ENCODE results near the gene MDH1.
"Not testable (repeated sequence)": the region's sequence is repeated elsewhere in the genome, so short reads cannot be mapped to it uniquely, and the experiment has no call there.

The MDH1 gene

DNA sequence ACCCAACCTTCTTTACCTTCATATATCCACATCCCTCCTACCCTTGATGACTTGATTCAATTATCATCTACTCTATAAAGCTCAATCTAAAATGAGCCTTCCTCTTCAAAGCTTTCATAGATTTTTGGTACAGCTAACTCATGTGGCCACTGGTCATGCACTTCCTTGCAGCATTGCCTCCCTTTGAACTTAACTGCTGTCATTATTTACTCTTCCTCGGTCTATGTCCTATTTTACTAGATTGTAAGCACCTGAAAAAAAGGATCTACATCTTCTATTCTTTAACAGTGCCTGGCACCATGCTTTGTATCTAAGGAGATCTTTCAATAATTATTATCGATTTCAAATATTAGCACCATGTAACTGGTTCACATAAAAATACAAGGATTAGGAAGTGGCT lies 30.6 kb downstream of the MDH1 start:
- TF ChIP-seq, protein P1, sequence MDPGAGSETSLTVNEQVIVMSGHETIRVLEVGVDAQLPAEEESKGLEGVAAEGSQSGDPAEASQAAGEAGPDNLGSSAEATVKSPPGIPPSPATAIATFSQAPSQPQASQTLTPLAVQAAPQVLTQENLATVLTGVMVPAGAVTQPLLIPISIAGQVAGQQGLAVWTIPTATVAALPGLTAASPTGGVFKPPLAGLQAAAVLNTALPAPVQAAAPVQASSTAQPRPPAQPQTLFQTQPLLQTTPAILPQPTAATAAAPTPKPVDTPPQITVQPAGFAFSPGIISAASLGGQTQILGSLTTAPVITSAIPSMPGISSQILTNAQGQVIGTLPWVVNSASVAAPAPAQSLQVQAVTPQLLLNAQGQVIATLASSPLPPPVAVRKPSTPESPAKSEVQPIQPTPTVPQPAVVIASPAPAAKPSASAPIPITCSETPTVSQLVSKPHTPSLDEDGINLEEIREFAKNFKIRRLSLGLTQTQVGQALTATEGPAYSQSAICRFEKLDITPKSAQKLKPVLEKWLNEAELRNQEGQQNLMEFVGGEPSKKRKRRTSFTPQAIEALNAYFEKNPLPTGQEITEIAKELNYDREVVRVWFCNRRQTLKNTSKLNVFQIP (CRISPR knock-in tag; IDR thresholded peaks at IDR 0.05; ENCODE audit: borderline replicate concordance, low read depth): no peak
- TF ChIP-seq OSR1 (CRISPR knock-in tag; IDR thresholded peaks at IDR 0.05) (no peak), ZFP3 (CRISPR knock-in tag; IDR thresholded peaks at IDR 0.05) (no peak), RARB (CRISPR knock-in tag; IDR thresholded peaks at IDR 0.05) (no peak), PPARA (CRISPR knock-in tag; IDR thresholded peaks at IDR 0.05; ENCODE audit: borderline replicate concordance) (no peak), CSDC2 (CRISPR knock-in tag; IDR thresholded peaks at IDR 0.05) (no peak), GLIS3 (CRISPR knock-in tag; IDR thresholded peaks at IDR 0.05) (no peak)
- TF ChIP-seq, protein P2, sequence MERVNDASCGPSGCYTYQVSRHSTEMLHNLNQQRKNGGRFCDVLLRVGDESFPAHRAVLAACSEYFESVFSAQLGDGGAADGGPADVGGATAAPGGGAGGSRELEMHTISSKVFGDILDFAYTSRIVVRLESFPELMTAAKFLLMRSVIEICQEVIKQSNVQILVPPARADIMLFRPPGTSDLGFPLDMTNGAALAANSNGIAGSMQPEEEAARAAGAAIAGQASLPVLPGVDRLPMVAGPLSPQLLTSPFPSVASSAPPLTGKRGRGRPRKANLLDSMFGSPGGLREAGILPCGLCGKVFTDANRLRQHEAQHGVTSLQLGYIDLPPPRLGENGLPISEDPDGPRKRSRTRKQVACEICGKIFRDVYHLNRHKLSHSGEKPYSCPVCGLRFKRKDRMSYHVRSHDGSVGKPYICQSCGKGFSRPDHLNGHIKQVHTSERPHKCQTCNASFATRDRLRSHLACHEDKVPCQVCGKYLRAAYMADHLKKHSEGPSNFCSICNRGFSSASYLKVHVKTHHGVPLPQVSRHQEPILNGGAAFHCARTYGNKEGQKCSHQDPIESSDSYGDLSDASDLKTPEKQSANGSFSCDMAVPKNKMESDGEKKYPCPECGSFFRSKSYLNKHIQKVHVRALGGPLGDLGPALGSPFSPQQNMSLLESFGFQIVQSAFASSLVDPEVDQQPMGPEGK (CRISPR knock-in tag; IDR thresholded peaks at IDR 0.05; ENCODE audit: borderline replicate concordance): no peak
- TF ChIP-seq, protein P3, sequence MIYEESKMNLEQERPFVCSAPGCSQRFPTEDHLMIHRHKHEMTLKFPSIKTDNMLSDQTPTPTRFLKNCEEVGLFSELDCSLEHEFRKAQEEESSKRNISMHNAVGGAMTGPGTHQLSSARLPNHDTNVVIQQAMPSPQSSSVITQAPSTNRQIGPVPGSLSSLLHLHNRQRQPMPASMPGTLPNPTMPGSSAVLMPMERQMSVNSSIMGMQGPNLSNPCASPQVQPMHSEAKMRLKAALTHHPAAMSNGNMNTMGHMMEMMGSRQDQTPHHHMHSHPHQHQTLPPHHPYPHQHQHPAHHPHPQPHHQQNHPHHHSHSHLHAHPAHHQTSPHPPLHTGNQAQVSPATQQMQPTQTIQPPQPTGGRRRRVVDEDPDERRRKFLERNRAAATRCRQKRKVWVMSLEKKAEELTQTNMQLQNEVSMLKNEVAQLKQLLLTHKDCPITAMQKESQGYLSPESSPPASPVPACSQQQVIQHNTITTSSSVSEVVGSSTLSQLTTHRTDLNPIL (CRISPR knock-in tag; IDR thresholded peaks at IDR 0.05; ENCODE audit: low read depth): no peak
- no peak for ATAC-seq

DNA sequence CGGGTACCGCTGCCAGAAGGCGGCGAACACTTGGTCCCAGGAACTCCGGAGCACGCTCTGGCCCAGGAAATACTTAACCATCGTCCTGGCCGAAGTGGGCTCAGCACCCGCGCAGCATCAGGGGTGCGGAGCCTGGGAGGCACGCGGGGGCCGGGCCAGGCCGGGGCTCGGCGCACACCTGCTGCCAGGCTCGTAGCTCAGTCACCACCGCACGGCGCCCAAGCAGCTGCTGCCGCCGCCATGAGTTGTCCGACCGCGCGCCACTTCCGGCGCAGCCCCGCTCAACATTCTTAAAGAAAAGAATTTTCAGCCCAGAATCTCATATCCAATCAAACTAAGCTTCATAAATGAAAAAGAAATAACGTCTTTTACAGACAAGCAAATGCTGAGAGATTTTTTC lies 34.0 kb downstream of the MDH1 start:
- no peak for ATAC-seq
- TF ChIP-seq ZC3H10 (CRISPR knock-in tag; IDR thresholded peaks at IDR 0.05) (no peak), CSDC2 (CRISPR knock-in tag; IDR thresholded peaks at IDR 0.05) (no peak), GLIS3 (CRISPR knock-in tag; IDR thresholded peaks at IDR 0.05) (no peak), ZFP3 (CRISPR knock-in tag; IDR thresholded peaks at IDR 0.05) (no peak), BACH2 (CRISPR knock-in tag; IDR thresholded peaks at IDR 0.05; ENCODE audit: borderline replicate concordance) (no peak), RARB (CRISPR knock-in tag; IDR thresholded peaks at IDR 0.05) (no peak), TOX (CRISPR knock-in tag; IDR thresholded peaks at IDR 0.05; ENCODE audit: borderline replicate concordance) (no peak), ZNF8 (CRISPR knock-in tag; IDR thresholded peaks at IDR 0.05) (no peak), SNAI2 (CRISPR knock-in tag; IDR thresholded peaks at IDR 0.05) (no peak), ISL1 (CRISPR knock-in tag; IDR thresholded peaks at IDR 0.05) (no peak), PPARA (CRISPR knock-in tag; IDR thresholded peaks at IDR 0.05; ENCODE audit: borderline replicate concordance) (no peak), ZFP30 (CRISPR knock-in tag; IDR thresholded peaks at IDR 0.05) (no peak), OSR1 (CRISPR knock-in tag; IDR thresholded peaks at IDR 0.05) (no peak)
- TF ChIP-seq, protein P2 (CRISPR knock-in tag; IDR thresholded peaks at IDR 0.05; ENCODE audit: borderline replicate concordance): no peak
- TF ChIP-seq, protein P1 (CRISPR knock-in tag; IDR thresholded peaks at IDR 0.05; ENCODE audit: borderline replicate concordance, low read depth): no peak
- TF ChIP-seq, protein P4, sequence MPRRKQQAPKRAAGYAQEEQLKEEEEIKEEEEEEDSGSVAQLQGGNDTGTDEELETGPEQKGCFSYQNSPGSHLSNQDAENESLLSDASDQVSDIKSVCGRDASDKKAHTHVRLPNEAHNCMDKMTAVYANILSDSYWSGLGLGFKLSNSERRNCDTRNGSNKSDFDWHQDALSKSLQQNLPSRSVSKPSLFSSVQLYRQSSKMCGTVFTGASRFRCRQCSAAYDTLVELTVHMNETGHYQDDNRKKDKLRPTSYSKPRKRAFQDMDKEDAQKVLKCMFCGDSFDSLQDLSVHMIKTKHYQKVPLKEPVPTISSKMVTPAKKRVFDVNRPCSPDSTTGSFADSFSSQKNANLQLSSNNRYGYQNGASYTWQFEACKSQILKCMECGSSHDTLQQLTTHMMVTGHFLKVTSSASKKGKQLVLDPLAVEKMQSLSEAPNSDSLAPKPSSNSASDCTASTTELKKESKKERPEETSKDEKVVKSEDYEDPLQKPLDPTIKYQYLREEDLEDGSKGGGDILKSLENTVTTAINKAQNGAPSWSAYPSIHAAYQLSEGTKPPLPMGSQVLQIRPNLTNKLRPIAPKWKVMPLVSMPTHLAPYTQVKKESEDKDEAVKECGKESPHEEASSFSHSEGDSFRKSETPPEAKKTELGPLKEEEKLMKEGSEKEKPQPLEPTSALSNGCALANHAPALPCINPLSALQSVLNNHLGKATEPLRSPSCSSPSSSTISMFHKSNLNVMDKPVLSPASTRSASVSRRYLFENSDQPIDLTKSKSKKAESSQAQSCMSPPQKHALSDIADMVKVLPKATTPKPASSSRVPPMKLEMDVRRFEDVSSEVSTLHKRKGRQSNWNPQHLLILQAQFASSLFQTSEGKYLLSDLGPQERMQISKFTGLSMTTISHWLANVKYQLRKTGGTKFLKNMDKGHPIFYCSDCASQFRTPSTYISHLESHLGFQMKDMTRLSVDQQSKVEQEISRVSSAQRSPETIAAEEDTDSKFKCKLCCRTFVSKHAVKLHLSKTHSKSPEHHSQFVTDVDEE (CRISPR knock-in tag; IDR thresholded peaks at IDR 0.05): no peak

DNA sequence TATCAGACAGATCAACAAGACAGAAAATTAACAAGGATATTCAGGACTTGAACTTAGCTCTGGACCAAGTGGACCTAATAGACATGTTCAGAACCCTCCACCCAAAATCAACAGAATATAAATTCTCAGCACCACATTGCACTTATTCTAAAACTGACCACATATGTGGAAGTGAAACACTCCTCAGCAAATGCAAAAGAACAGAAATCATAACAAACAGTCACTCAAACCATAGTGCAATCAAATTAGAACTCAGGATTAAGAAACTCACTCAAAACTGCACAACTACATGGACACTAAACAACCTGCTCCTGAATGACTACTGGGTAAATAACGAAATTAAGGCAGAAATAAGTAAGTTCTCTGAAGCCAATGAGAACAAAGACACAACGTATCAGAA lies 35.0 kb downstream of the MDH1 start:
- ATAC-seq: not testable (repeated sequence)

Measured in SK-N-SH treated with all-trans-retinoic acid at 6 μM for 48 hours (cell line).